ENCODE results near the gene GCA.

GCA gene

GRCh38 chr2:162328424-162329157 is 15.3 kb upstream of the GCA start:
- no peak for FAIRE-seq

GRCh38 chr2:162330881-162331280 is 13.1 kb upstream of the GCA start:
- FAIRE-seq: no peak

- FAIRE-seq: peak; percentile 94
Measured at GRCh38 chr2:162333968-162334367, 10.0 kb upstream of the GCA start.

GRCh38 chr2:162337868-162338267 is 6.1 kb upstream of the GCA start:
- no peak for FAIRE-seq

- FAIRE-seq: no peak
Measured at GRCh38 chr2:162340822-162341221, 3.1 kb upstream of the GCA start.

GRCh38 chr2:162342321-162342720 is 1.6 kb upstream of the GCA start:
- FAIRE-seq: no peak

GRCh38 chr2:162342841-162343240 is 1.1 kb upstream of the GCA start:
- no peak for FAIRE-seq

- FAIRE-seq: no peak
Measured at GRCh38 chr2:162343492-162343823, 474 bp upstream of the GCA start.

GRCh38 chr2:162344617-162344950 is 652 bp downstream of the GCA start:
- no peak for FAIRE-seq

GRCh38 chr2:162365392-162365791 is 21.5 kb downstream of the GCA start:
- no peak for FAIRE-seq

GRCh38 chr2:162368494-162368893 is 24.6 kb downstream of the GCA start:
- no peak for FAIRE-seq

GRCh38 chr2:162369551-162369950 is 25.6 kb downstream of the GCA start:
- no peak for FAIRE-seq

- FAIRE-seq: no peak
Measured at GRCh38 chr2:162370931-162371330, 27.0 kb downstream of the GCA start.

- FAIRE-seq: no peak
Measured at GRCh38 chr2:162372818-162373217, 28.9 kb downstream of the GCA start.

- no peak for FAIRE-seq
Measured at GRCh38 chr2:162379719-162380580, 36.0 kb downstream of the GCA start.

- FAIRE-seq: no peak
Measured at GRCh38 chr2:162381851-162382250, 37.9 kb downstream of the GCA start.

GRCh38 chr2:162382278-162382677 is 38.3 kb downstream of the GCA start:
- FAIRE-seq: no peak

- no peak for FAIRE-seq
Measured at GRCh38 chr2:162385536-162385935, 41.6 kb downstream of the GCA start.

GRCh38 chr2:162390801-162391200 is 46.9 kb downstream of the GCA start:
- no peak for FAIRE-seq

- no peak for FAIRE-seq
Measured at GRCh38 chr2:162400336-162400735, 56.4 kb downstream of the GCA start.

- no peak for FAIRE-seq
Measured at GRCh38 chr2:162401871-162402270, 57.9 kb downstream of the GCA start.

- no peak for FAIRE-seq
Measured at GRCh38 chr2:162403884-162404283, 60.0 kb downstream of the GCA start.

Measured in TTC549 (cell line).